Muscle layer of duodenum (tissue), 2 donors: ENCODE data around the gene PTCD3.

Source experiments
- H3K27ac ChIP-seq: one replicate; pipeline ENCODE4 v1.7.0; 2013; ENCODE audit warnings: mild to moderate bottlenecking, low read length
- H3K27me3 ChIP-seq: one replicate; pipeline ENCODE4 v1.7.0; 2013; ENCODE audit warnings: low read depth, mild to moderate bottlenecking, control low read depth, low read length
- H3K36me3 ChIP-seq, 2 donors: one replicate each; pipeline ENCODE4 v1.7.0; 2013; ENCODE audit warnings: low read length in 2 of 2, control low read depth in 1 of 2, mild to moderate bottlenecking in 1 of 2; ENCODE audit not compliant: insufficient read depth in 2 of 2, control insufficient read depth in 1 of 2
- H3K4me1 ChIP-seq, 2 donors: one replicate each; pipeline ENCODE4 v1.7.0; 2013; ENCODE audit warnings: low read length in 2 of 2, mild to moderate bottlenecking in 2 of 2, control low read depth in 1 of 2, moderate library complexity in 1 of 2; ENCODE audit not compliant: insufficient read depth in 2 of 2, control insufficient read depth in 1 of 2
- H3K4me3 ChIP-seq, 2 donors: one replicate each; pipeline ENCODE4 v1.7.0; 2013; ENCODE audit warnings: low read length in 2 of 2, low read depth in 1 of 2, mild to moderate bottlenecking in 1 of 2
- H3K9me3 ChIP-seq, 2 donors: one replicate each; pipeline ENCODE4 v1.7.0; 2013; ENCODE audit warnings: low read length in 2 of 2, control low read depth in 1 of 2, mild to moderate bottlenecking in 1 of 2; ENCODE audit not compliant: control insufficient read depth in 1 of 2
- donor health status: healthy.

The PTCD3 gene

GRCh38 chr2:86189782-86190416 is 83.9 kb downstream of the PTCD3 start:
- no peaks in the 10 kb centered on the region for H3K27me3 ChIP-seq
- H3K9me3 ChIP-seq: no peaks in the 10 kb centered on the region
- no peak overlapping the region for H3K4me3 ChIP-seq
- H3K27ac ChIP-seq: no peak overlapping the region
- peaks cover 0 to 4% of the 10 kb centered on the region in 2 donors for H3K36me3 ChIP-seq
- H3K4me1 ChIP-seq: peaks cover 11 to 70% of the 10 kb centered on the region in 2 donors
